ENCODE results near the gene ANKRD16. TPM values are rescaled to one million over a fixed set of nuclear protein-coding genes. Genes with fewer than 3 reads are reported as not detected.

The ANKRD16 gene
- total RNA-seq, 1 donor from 2014 or later = 5.9 TPM

GRCh38 chr10:5905854-5906507 is 16.3 kb upstream of the ANKRD16 start:
- no peak for TF ChIP-seq EZH2 (IDR thresholded peaks at IDR 0.05)
- no peak overlapping the region for H3K27ac ChIP-seq
- H3K9me3 Mint-ChIP-seq = no peaks in the 10 kb centered on the region
- no peak overlapping the region for H3K4me2 ChIP-seq
- peaks cover 28% of the 10 kb centered on the region for H3K36me3 Mint-ChIP-seq
- no peak overlapping the region for H3K4me3 ChIP-seq
- peaks cover 8% of the 10 kb centered on the region for H4K20me1 ChIP-seq (ENCODE audit: low read depth)
- DNase-seq (ENCODE audit: low spot score) = no peak
- no peak overlapping the region for H2AFZ ChIP-seq (replicated peaks)
- H3K79me2 ChIP-seq (ENCODE audit: low read depth) = peaks cover 52% of the 10 kb centered on the region
- H3K36me3 ChIP-seq = no peaks in the 10 kb centered on the region
- H3K4me3 Mint-ChIP-seq = no peak overlapping the region
- no peak overlapping the region for H3K9ac ChIP-seq
- no peaks in the 10 kb centered on the region for H3K4me1 Mint-ChIP-seq
- no peaks in the 10 kb centered on the region for H3K4me1 ChIP-seq
- H3K27ac Mint-ChIP-seq = no peak overlapping the region
- no peaks in the 10 kb centered on the region for H3K9me3 ChIP-seq (ENCODE audit: low read depth)
- no peaks in the 10 kb centered on the region for H3K27me3 ChIP-seq
- peaks cover 2% of the 10 kb centered on the region for H3K27me3 Mint-ChIP-seq (ENCODE audit: insufficient read depth, low read depth)
- H3F3A ChIP-seq (ENCODE audit: low read depth) = no peaks in the 10 kb centered on the region

GRCh38 chr10:5904227-5904626 is 14.5 kb upstream of the ANKRD16 start:
- no peaks in the 10 kb centered on the region for H3F3A ChIP-seq (ENCODE audit: low read depth)
- H4K20me1 ChIP-seq (ENCODE audit: low read depth) = peaks cover 8% of the 10 kb centered on the region
- H2AFZ ChIP-seq (replicated peaks) = no peak overlapping the region
- H3K79me2 ChIP-seq (ENCODE audit: low read depth) = peaks cover 69% of the 10 kb centered on the region
- no peak overlapping the region for H3K4me2 ChIP-seq
- no peaks in the 10 kb centered on the region for H3K27me3 ChIP-seq
- peaks cover 2% of the 10 kb centered on the region for H3K27me3 Mint-ChIP-seq (ENCODE audit: insufficient read depth, low read depth)
- no peak overlapping the region for H3K27ac ChIP-seq
- no peak overlapping the region for H3K27ac Mint-ChIP-seq
- peaks cover 23% of the 10 kb centered on the region for H3K36me3 Mint-ChIP-seq
- no peak for DNase-seq (ENCODE audit: low spot score)
- H3K9me3 ChIP-seq (ENCODE audit: low read depth) = no peaks in the 10 kb centered on the region
- TF ChIP-seq CTCF (IDR thresholded peaks at IDR 0.05) (no peak), EZH2phosphoT487 (IDR thresholded peaks at IDR 0.05) (no peak), EZH2 (IDR thresholded peaks at IDR 0.05) (no peak)
- no peak overlapping the region for H3K4me3 Mint-ChIP-seq
- no peak overlapping the region for H3K4me3 ChIP-seq
- no peaks in the 10 kb centered on the region for H3K4me1 ChIP-seq
- no peak overlapping the region for H3K9ac ChIP-seq
- H3K36me3 ChIP-seq = no peaks in the 10 kb centered on the region
- no peaks in the 10 kb centered on the region for H3K4me1 Mint-ChIP-seq
- no peaks in the 10 kb centered on the region for H3K9me3 Mint-ChIP-seq

- Histone ChIP-seq H2AFZ (replicated peaks) (no peak overlapping the region), H3K4me2 (no peak overlapping the region)
These were observed 13.9 kb upstream of the ANKRD16 start for GRCh38 chr10:5903563-5903962.

More at GRCh38 chr10:5903563-5903962, 13.9 kb upstream of the ANKRD16 start:
- H3K36me3 ChIP-seq = no peaks in the 10 kb centered on the region
- no peak overlapping the region for H3K4me3 ChIP-seq
- no peak for DNase-seq (ENCODE audit: low spot score)
- TF ChIP-seq EZH2 (IDR thresholded peaks at IDR 0.05) = no peak
- TF ChIP-seq EZH2phosphoT487 (IDR thresholded peaks at IDR 0.05) = no peak
- TF ChIP-seq CTCF (IDR thresholded peaks at IDR 0.05) = no peak
- H3K9ac ChIP-seq = no peak overlapping the region
- H3K9me3 ChIP-seq (ENCODE audit: low read depth) = no peaks in the 10 kb centered on the region
- H3K4me1 Mint-ChIP-seq = no peaks in the 10 kb centered on the region
- no peaks in the 10 kb centered on the region for H3K9me3 Mint-ChIP-seq
- no peak overlapping the region for H3K27ac ChIP-seq
- H3K27me3 Mint-ChIP-seq (ENCODE audit: insufficient read depth, low read depth) = peaks cover 2% of the 10 kb centered on the region
- no peaks in the 10 kb centered on the region for H3K27me3 ChIP-seq
- peaks cover 8% of the 10 kb centered on the region for H4K20me1 ChIP-seq (ENCODE audit: low read depth)
- peaks cover 18% of the 10 kb centered on the region for H3K36me3 Mint-ChIP-seq
- no peaks in the 10 kb centered on the region for H3K4me1 ChIP-seq
- no peak overlapping the region for H3K27ac Mint-ChIP-seq
- no peaks in the 10 kb centered on the region for H3F3A ChIP-seq (ENCODE audit: low read depth)
- no peak overlapping the region for H3K4me3 Mint-ChIP-seq
- H3K79me2 ChIP-seq (ENCODE audit: low read depth) = peaks cover 76% of the 10 kb centered on the region
